ENCODE measurements around the gene ICAM1.

- TF ChIP-seq POLR2A (IDR thresholded peaks at IDR 0.05) = no peak
- TF ChIP-seq, protein P1, sequence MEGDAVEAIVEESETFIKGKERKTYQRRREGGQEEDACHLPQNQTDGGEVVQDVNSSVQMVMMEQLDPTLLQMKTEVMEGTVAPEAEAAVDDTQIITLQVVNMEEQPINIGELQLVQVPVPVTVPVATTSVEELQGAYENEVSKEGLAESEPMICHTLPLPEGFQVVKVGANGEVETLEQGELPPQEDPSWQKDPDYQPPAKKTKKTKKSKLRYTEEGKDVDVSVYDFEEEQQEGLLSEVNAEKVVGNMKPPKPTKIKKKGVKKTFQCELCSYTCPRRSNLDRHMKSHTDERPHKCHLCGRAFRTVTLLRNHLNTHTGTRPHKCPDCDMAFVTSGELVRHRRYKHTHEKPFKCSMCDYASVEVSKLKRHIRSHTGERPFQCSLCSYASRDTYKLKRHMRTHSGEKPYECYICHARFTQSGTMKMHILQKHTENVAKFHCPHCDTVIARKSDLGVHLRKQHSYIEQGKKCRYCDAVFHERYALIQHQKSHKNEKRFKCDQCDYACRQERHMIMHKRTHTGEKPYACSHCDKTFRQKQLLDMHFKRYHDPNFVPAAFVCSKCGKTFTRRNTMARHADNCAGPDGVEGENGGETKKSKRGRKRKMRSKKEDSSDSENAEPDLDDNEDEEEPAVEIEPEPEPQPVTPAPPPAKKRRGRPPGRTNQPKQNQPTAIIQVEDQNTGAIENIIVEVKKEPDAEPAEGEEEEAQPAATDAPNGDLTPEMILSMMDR (IDR thresholded peaks at IDR 0.05) = no peak
- no peak for TF ChIP-seq EP300 (IDR thresholded peaks at IDR 0.05)
Observed at GRCh38 chr19:10333758-10334587, 63.1 kb downstream of the ICAM1 start.

All from ovary (tissue), 3 donors.